ENCODE results near the gene HPSE2.

GRCh38 chr10:98492763-98493162 is 742.9 kb downstream of the HPSE2 start:
- TF ChIP-seq POLR2AphosphoS5 (IDR thresholded peaks at IDR 0.05; ENCODE audit: low read depth, low read length) (no peak), REST (IDR thresholded peaks at IDR 0.05; ENCODE audit: insufficient read depth in 1 of 2, low read depth in 2 of 2, low read length in 2 of 2) (no peak)

Data from PFSK-1 (cell line).